HepG2 (cell line): ENCODE data around the gene EOMES. TPM values are rescaled to one million over a fixed set of nuclear protein-coding genes. Genes with fewer than 3 reads are reported as not detected.

Experiments
- ATAC-seq: fragments of 200-7000 bp; cut with Tn5 transposase; 3 replicates; pipeline ENCODE4 v1.9.1; 2020; ENCODE audit warnings: mild to moderate bottlenecking, moderate library complexity
- BruUV-seq: library from RNA; stranded (reverse); fragments of 400-500 nt; replicated peaks from 2 replicates; lab custom pipeline; 2021; lab: Mats Ljungman, UMichigan
- CTCF ChIA-PET: fragments of 300-600 bp; formaldehyde crosslinking; extraction: SDS; loops from one replicate; lab custom pipeline; 2021; ENCODE audit warnings: low total read pairs, inconsistent platforms, low intra/inter-chr PET ratio; lab: Yijun Ruan, JAX
- POLR2A ChIA-PET: fragments of 350-600 bp; sonication (Branson Sonifier 250); formaldehyde crosslinking; loops from one replicate; lab custom pipeline; 2020; ENCODE audit warnings: antibody characterized with exemption, inconsistent platforms; lab: Yijun Ruan, JAX
- DNase-seq: peaks from one replicate; pipeline ENCODE4 v3.0.0-alpha.2; 2015; ENCODE audit warnings: low spot score
- FAIRE-seq: peaks from 3 replicates; lab custom pipeline; 2011; peaks lifted over from hg19 to GRCh38; lab: Jason Lieb, UNC
- H2AFZ ChIP-seq: one replicate; pipeline ENCODE4 v1.6.1; 2011; ENCODE audit warnings: low read length, inconsistent platforms
- H3K27ac ChIP-seq: fragments of 300-600 bp; 3 replicates; pipeline ENCODE4 v1.8.0; 2011; ENCODE audit warnings: mixed run types, mild to moderate bottlenecking, mixed read lengths, low read length, inconsistent platforms; ENCODE audit not compliant: insufficient read depth; ENCODE audit errors: extremely low read length
- H3K27me3 ChIP-seq, 2 experiments: fragments of 200-600 bp in 1 of 2; 2 replicates in 1 of 2; 3 replicates in 1 of 2; pipeline versions ENCODE4 v1.6.0 to v1.8.0; 2011; ENCODE audit warnings: low read length in 2 of 2, mild to moderate bottlenecking in 2 of 2, moderate library complexity in 2 of 2, inconsistent platforms in 1 of 2; ENCODE audit not compliant: insufficient read depth in 2 of 2, control insufficient read depth in 1 of 2
- H3K36me3 ChIP-seq, 2 experiments: fragments of 200-600 bp in 1 of 2; replicated peaks in 1 of 2; 2 replicates in 1 of 2; 3 replicates in 1 of 2; pipeline versions ENCODE4 v1.5.1 to v1.8.0; 2011; ENCODE audit warnings: low read length in 2 of 2, inconsistent platforms in 1 of 2; ENCODE audit not compliant: insufficient read depth in 2 of 2, control insufficient read depth in 1 of 2
- H3K4me1 ChIP-seq: 2 replicates; pipeline ENCODE4 v1.5.1; 2012; ENCODE audit warnings: low read length, inconsistent platforms; ENCODE audit not compliant: insufficient read depth
- H3K4me2 ChIP-seq: 2 replicates; pipeline ENCODE4 v1.6.0; 2011; ENCODE audit warnings: low read depth, low read length, inconsistent platforms
- H3K4me3 ChIP-seq, 3 experiments: fragments of 200-600 bp in 1 of 3; sonication (generic), shearing (Covaris generic) in 1 of 3; replicated peaks in 1 of 3; 2 replicates each; pipeline ENCODE4 v1.5.1; 2011 to 2016; ENCODE audit warnings: low read length in 3 of 3, inconsistent platforms in 2 of 3, low read depth in 2 of 3, mild to moderate bottlenecking in 2 of 3, control low read depth in 1 of 3, mixed read lengths in 1 of 3; ENCODE audit not compliant: insufficient read depth in 1 of 3
- H3K79me2 ChIP-seq: one replicate; pipeline ENCODE4 v1.6.1; 2011; ENCODE audit warnings: low read length, inconsistent platforms; ENCODE audit not compliant: insufficient read depth
- H3K9ac ChIP-seq: 2 replicates; pipeline ENCODE4 v1.6.0; 2011; ENCODE audit warnings: mild to moderate bottlenecking, low read depth, low read length, inconsistent platforms; ENCODE audit not compliant: insufficient read depth
- H3K9me3 ChIP-seq: 2 replicates; pipeline ENCODE4 v1.5.1; 2012; ENCODE audit warnings: mild to moderate bottlenecking, low read length
- H4K20me1 ChIP-seq: 2 replicates; pipeline ENCODE4 v1.6.0; 2011; ENCODE audit warnings: inconsistent platforms, mild to moderate bottlenecking, low read length, moderate library complexity; ENCODE audit not compliant: insufficient read depth
- ARNT ChIP-seq: fragments of 450-650 bp; IDR thresholded peaks from 2 replicates; pipeline ENCODE4 v1.6.1; 2017
- CC2D1A ChIP-seq: sonication (generic); formaldehyde crosslinking; IDR thresholded peaks from 2 replicates; pipeline ENCODE4 v1.8.1; 2023; ENCODE audit warnings: mild to moderate bottlenecking, missing genetic modification reagents
- CCAR2 ChIP-seq: fragments of 200-400 bp; formaldehyde crosslinking; optimal IDR thresholded peaks from 2 replicates; pipeline ENCODE3; 2018; ENCODE audit warnings: low read depth, mild to moderate bottlenecking, low read length, moderate library complexity
- ETV6 ChIP-seq: sonication (generic); formaldehyde crosslinking; conservative IDR thresholded peaks from 2 replicates; pipeline ENCODE4 v1.4.0; 2020; ENCODE audit warnings: missing genetic modification reagents
- HIC2 ChIP-seq: sonication (generic); formaldehyde crosslinking; IDR thresholded peaks from 2 replicates; pipeline ENCODE4 v1.9.0; 2022; ENCODE audit warnings: low read depth, missing genetic modification reagents
- KDM1A ChIP-seq: IDR thresholded peaks from 2 replicates; pipeline ENCODE4 v1.6.1; 2016; ENCODE audit warnings: missing compliant biosample characterization
- MYNN ChIP-seq: sonication (generic); formaldehyde crosslinking; IDR thresholded peaks from 2 replicates; pipeline ENCODE4 v1.4.0; 2020; ENCODE audit warnings: mild to moderate bottlenecking, low read depth, missing genetic modification reagents
- RFX1 ChIP-seq: fragments of 450-650 bp; IDR thresholded peaks from 2 replicates; pipeline ENCODE4 v1.6.1; 2017
- TFAP4 ChIP-seq: sonication (generic); IDR thresholded peaks from 2 replicates; pipeline ENCODE4 v1.6.1; 2016; ENCODE audit warnings: low read depth, borderline replicate concordance
- ZBTB8A ChIP-seq: sonication (generic); formaldehyde crosslinking; IDR thresholded peaks from 2 replicates; pipeline ENCODE4 v1.4.0; 2020; ENCODE audit warnings: mild to moderate bottlenecking, low read depth, missing genetic modification reagents, borderline replicate concordance
- ZNF263 ChIP-seq: sonication (generic); formaldehyde crosslinking; IDR thresholded peaks from 2 replicates; pipeline ENCODE4 v1.4.0; 2020; ENCODE audit warnings: missing genetic modification reagents
- ZNF510 ChIP-seq: sonication (generic); formaldehyde crosslinking; IDR thresholded peaks from 2 replicates; pipeline ENCODE4 v1.4.0; 2020; ENCODE audit warnings: low read depth, mild to moderate bottlenecking, missing genetic modification reagents
- ZNF747 ChIP-seq: sonication (generic); formaldehyde crosslinking; IDR thresholded peaks from 2 replicates; pipeline ENCODE4 v1.8.1; 2023; ENCODE audit warnings: missing genetic modification reagents, mild to moderate bottlenecking, borderline replicate concordance
- ZNF878 ChIP-seq: sonication (generic); formaldehyde crosslinking; IDR thresholded peaks from 2 replicates; pipeline ENCODE4 v1.8.1; 2023; ENCODE audit warnings: mild to moderate bottlenecking, missing genetic modification reagents, moderate library complexity
- WGBS: methylation state at CpG from one replicate; pipeline ENCODE4 v1.1.6; 2017; ENCODE audit warnings: low lambda C conversion rate; 5-methylcytosine and 5-hydroxymethylcytosine counted together
- in situ Hi-C: cut with HindIII; loops from 2 replicates; pipeline ENCODE4 v1.10.0; 2017; ENCODE audit warnings: low pct_unique_long_range_greater_than_20kb; ENCODE audit not compliant: extremely low pct_ligation_motif_present
- intact Hi-C: fragments of 100-400 bp; cut with micrococcal nuclease; formaldehyde crosslinking; loops from one replicate; pipeline ENCODE4 v1.10.0; 2022; ENCODE audit not compliant: unreplicated experiment
- polyA plus RNA-seq, 8 experiments: library from polyadenylated mRNA; depleted of rRNA in 3 of 8; stranded (reverse) in 7 of 8; unstranded in 1 of 8; fragments of >200 nt; fragmentation: Illumina TruSeq in 4 of 8; extraction: Trizol in 4 of 8; gene quantifications; 2 replicates each; pipeline versions ENCODE4 v1.2.1 to v1.2.3, GENCODE V29; 2011 to 2016; ENCODE audit warnings: low read depth in 4 of 8, missing spikeins in 1 of 8, mixed read lengths in 1 of 8; ENCODE audit not compliant: insufficient read depth in 1 of 8
- total RNA-seq, 5 experiments: library from RNA; depleted of rRNA; stranded (reverse); fragments of >200 nt; fragmentation: Illumina TruSeq; extraction: Trizol; gene quantifications; 2 replicates each; pipeline ENCODE4 v1.2.3, GENCODE V29; 2016; ENCODE audit warnings: low read depth in 1 of 5
- TF ChIP-seq, protein P1 (sequence below): IDR thresholded peaks from 2 replicates; pipeline ENCODE4 v1.6.1; 2012; ENCODE audit warnings: inconsistent platforms
- TF ChIP-seq, protein P2 (sequence below): IDR thresholded peaks from 2 replicates; pipeline ENCODE4 v1.6.1; 2018; ENCODE audit warnings: missing genetic modification reagents

The EOMES gene
- total and polyA plus RNA-seq, 2 of the 13 experiments (the other 11 are each of a cell fraction or from before 2014, with no cell fraction given): 0.11 to 0.12 TPM

GRCh38 chr3:27718459-27718858 is 3.7 kb downstream of the EOMES start (continued):
- TF ChIP-seq, protein P1, sequence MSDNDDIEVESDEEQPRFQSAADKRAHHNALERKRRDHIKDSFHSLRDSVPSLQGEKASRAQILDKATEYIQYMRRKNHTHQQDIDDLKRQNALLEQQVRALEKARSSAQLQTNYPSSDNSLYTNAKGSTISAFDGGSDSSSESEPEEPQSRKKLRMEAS: no peak
- TF ChIP-seq ZNF747: no peak
- TF ChIP-seq ETV6 (CRISPR knock-in tag): no peak
- TF ChIP-seq, all 625 proteins: peak for 0

- in situ Hi-C loops: no loop called here
- BruUV-seq: no TSS peak
These were observed 4.8 kb downstream of the EOMES start for GRCh38 chr3:27717200-27717852.

More at GRCh38 chr3:27717200-27717852, 4.8 kb downstream of the EOMES start:
- Histone ChIP-seq H3K27me3 (peaks cover 11 to 79% of the 10 kb centered on the region in 2 experiments), H3K4me1 (peaks cover 39% of the 10 kb centered on the region), H3K9ac (no peak overlapping the region), H2AFZ (no peak overlapping the region), H3K27ac (no peak overlapping the region), H3K4me3 (no peak overlapping the region), H3K4me2 (no peak overlapping the region), H3K9me3 (no peaks in the 10 kb centered on the region), H3K36me3 (no peaks in the 10 kb centered on the region), H4K20me1 (0 out of 2 replicates have a peak, but pooled peaks cover 3% of the 10 kb centered on the region), H3K79me2 (no peaks in the 10 kb centered on the region)
- intact Hi-C loops: loop anchor here (10.0 kb wide), 1 partner anchor 167 kb away; no protein-coding TSS in a partner anchor
- ChIA-PET CTCF (no interaction called here), POLR2A (no interaction called here)
- TF ChIP-seq ARNT (no peak), CC2D1A (CRISPR knock-in tag) (no peak), TFAP4 (no peak), ETV6 (CRISPR knock-in tag) (no peak), CCAR2 (no peak), HIC2 (no peak), RFX1 (no peak), KDM1A (CRISPR knock-in tag) (no peak), MYNN (no peak), ZNF510 (CRISPR knock-in tag) (no peak), ZBTB8A (CRISPR knock-in tag) (no peak), ZNF263 (CRISPR knock-in tag) (no peak), ZNF878 (CRISPR knock-in tag) (no peak)
- TF ChIP-seq, protein P2, sequence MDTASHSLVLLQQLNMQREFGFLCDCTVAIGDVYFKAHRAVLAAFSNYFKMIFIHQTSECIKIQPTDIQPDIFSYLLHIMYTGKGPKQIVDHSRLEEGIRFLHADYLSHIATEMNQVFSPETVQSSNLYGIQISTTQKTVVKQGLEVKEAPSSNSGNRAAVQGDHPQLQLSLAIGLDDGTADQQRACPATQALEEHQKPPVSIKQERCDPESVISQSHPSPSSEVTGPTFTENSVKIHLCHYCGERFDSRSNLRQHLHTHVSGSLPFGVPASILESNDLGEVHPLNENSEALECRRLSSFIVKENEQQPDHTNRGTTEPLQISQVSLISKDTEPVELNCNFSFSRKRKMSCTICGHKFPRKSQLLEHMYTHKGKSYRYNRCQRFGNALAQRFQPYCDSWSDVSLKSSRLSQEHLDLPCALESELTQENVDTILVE: no peak
- 32% methylated on average over 16 of the region's 16 CpGs for WGBS
- FAIRE-seq: no peak
- no peak for ATAC-seq
- DNase-seq: no peak
